SU-DHL-6 (cell line): ENCODE data around the gene FAM227B.

Experiments used
- H2AFZ ChIP-seq: fragments of 200-600 bp; sonication (generic); 2 replicates; pipeline ENCODE4 v1.6.1; 2014; ENCODE audit warnings: low read depth, mild to moderate bottlenecking, moderate library complexity, mixed read lengths, antibody characterized with exemption, low read length; ENCODE audit not compliant: severe bottlenecking
- H3F3A ChIP-seq: fragments of 200-600 bp; shearing (Covaris generic); 2 replicates; pipeline ENCODE4 v1.6.0; 2016; ENCODE audit warnings: antibody characterized with exemption, mild to moderate bottlenecking; ENCODE audit not compliant: insufficient read depth
- H3K27ac ChIP-seq: fragments of 200-600 bp; sonication (generic); 2 replicates; pipeline ENCODE4 v1.5.1; 2016; ENCODE audit warnings: low read depth, mild to moderate bottlenecking, low read length, moderate library complexity, mixed read lengths
- H3K27me3 ChIP-seq: fragments of 200-600 bp; sonication (generic), shearing (Covaris generic); 2 replicates; pipeline ENCODE4 v1.6.0; 2014; ENCODE audit warnings: mild to moderate bottlenecking, low read length
- H3K36me3 ChIP-seq: fragments of 200-600 bp; sonication (generic); 2 replicates; pipeline ENCODE4 v1.6.1; 2014; ENCODE audit warnings: mild to moderate bottlenecking, low read length, mixed read lengths
- H3K4me2 ChIP-seq: fragments of 300-600, 200-600 bp; shearing (Covaris generic), sonication (generic); 2 replicates; pipeline ENCODE4 v1.6.0; 2014; ENCODE audit warnings: low read length, low read depth, mild to moderate bottlenecking; ENCODE audit not compliant: poor library complexity, severe bottlenecking
- H3K4me3 ChIP-seq: fragments of 200-600 bp; sonication (generic); 2 replicates; pipeline ENCODE4 v1.5.1; 2014; ENCODE audit warnings: antibody characterized with exemption, low read length, mild to moderate bottlenecking, mixed read lengths; ENCODE audit not compliant: insufficient read depth, poor library complexity, severe bottlenecking
- H3K79me2 ChIP-seq: fragments of 200-600 bp; sonication (generic); 2 replicates; pipeline ENCODE4 v1.6.1; 2014; ENCODE audit warnings: mild to moderate bottlenecking, low read length, moderate library complexity; ENCODE audit not compliant: insufficient read depth
- H3K9ac ChIP-seq: fragments of 200-600 bp; sonication (generic); 2 replicates; pipeline ENCODE4 v1.7.0; 2014; ENCODE audit warnings: mild to moderate bottlenecking, low read length
- H3K9me2 ChIP-seq: fragments of 200-600 bp; sonication (generic); replicated peaks from 2 replicates; pipeline ENCODE4 v1.6.1; 2014; ENCODE audit warnings: low read length; ENCODE audit not compliant: insufficient read depth
- H3K9me3 ChIP-seq: fragments of 200-600 bp; sonication (generic); 2 replicates; pipeline ENCODE4 v1.6.1; 2014; ENCODE audit warnings: low read length, mixed read lengths; ENCODE audit not compliant: insufficient read depth
- H4K20me1 ChIP-seq: fragments of 200-600 bp; sonication (generic); 2 replicates; pipeline ENCODE4 v1.6.1; 2014; ENCODE audit warnings: low read depth, mild to moderate bottlenecking, antibody characterized with exemption, low read length, moderate library complexity, mixed read lengths
- EZH2phosphoT487 ChIP-seq: fragments of 200-600 bp; sonication (generic), shearing (Covaris generic); conservative IDR thresholded peaks from 2 replicates; pipeline ENCODE4 v1.6.1; 2018; ENCODE audit warnings: mild to moderate bottlenecking, antibody characterized with exemption, low read length, moderate library complexity, mixed read lengths
- TF ChIP-seq, protein P1 (sequence below): fragments of 200-600 bp; sonication (generic); IDR thresholded peaks from one replicate; pipeline ENCODE4 v1.5.1; 2017; ENCODE audit warnings: antibody characterized with exemption, mild to moderate bottlenecking, low read length, moderate library complexity; ENCODE audit not compliant: insufficient read depth, poor library complexity, severe bottlenecking

FAM227B gene

DNA sequence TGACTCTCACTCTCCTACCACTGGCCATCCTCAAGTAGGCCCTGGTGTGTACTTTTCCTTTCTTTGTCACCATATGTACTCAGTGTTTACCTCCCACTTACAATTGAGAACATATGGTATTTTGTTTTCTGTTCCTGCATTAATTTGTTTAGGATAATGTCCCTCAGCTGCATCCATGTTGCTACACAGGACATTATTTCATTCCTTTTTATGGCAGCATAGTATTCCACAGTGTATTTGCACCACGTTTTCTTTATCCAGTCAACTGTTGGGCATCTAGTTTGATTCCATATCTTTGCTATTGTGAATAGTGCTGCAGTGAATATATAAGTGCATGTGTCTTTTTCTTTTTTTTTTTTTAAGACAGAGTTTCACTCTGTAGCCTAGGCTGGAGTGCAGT is 324.4 kb downstream of the FAM227B start:
- Histone ChIP-seq H3K9ac (no peak overlapping the region), H3K27me3 (no peaks in the 10 kb centered on the region), H2AFZ (no peak overlapping the region), H3K4me2 (no peak overlapping the region), H4K20me1 (no peaks in the 10 kb centered on the region), H3F3A (no peaks in the 10 kb centered on the region), H3K4me3 (no peak overlapping the region), H3K9me3 (no peaks in the 10 kb centered on the region), H3K79me2 (no peaks in the 10 kb centered on the region), H3K27ac (no peak overlapping the region), H3K9me2 (no peaks in the 10 kb centered on the region), H3K36me3 (no peaks in the 10 kb centered on the region)
- TF ChIP-seq EZH2phosphoT487, result no peak
- TF ChIP-seq, protein P1, sequence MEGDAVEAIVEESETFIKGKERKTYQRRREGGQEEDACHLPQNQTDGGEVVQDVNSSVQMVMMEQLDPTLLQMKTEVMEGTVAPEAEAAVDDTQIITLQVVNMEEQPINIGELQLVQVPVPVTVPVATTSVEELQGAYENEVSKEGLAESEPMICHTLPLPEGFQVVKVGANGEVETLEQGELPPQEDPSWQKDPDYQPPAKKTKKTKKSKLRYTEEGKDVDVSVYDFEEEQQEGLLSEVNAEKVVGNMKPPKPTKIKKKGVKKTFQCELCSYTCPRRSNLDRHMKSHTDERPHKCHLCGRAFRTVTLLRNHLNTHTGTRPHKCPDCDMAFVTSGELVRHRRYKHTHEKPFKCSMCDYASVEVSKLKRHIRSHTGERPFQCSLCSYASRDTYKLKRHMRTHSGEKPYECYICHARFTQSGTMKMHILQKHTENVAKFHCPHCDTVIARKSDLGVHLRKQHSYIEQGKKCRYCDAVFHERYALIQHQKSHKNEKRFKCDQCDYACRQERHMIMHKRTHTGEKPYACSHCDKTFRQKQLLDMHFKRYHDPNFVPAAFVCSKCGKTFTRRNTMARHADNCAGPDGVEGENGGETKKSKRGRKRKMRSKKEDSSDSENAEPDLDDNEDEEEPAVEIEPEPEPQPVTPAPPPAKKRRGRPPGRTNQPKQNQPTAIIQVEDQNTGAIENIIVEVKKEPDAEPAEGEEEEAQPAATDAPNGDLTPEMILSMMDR, result no peak

DNA sequence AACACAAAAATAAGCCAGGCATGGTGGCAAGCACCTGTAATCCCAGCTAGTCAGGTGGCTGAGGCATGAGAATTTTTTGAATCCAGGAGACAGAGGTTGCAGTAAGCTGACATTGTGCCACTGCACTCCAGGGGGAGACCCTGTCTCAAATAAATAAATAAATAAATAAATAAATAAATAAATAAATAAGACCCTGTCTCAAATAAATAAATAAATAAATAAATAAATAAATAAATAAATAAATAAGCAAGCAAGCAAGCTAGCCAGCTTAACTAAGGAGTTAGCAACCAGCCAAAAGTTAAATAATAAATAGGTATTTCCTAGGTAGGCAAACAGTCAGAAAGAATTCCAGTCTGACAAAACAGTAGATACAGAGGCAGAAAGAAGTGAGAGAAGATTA is 326.7 kb downstream of the FAM227B start:
- Histone ChIP-seq H3K9me3 (no peaks in the 10 kb centered on the region), H3K4me3 (no peak overlapping the region), H3K4me2 (no peak overlapping the region), H3K27ac (no peak overlapping the region), H3K36me3 (no peaks in the 10 kb centered on the region), H3K27me3 (no peaks in the 10 kb centered on the region), H2AFZ (no peak overlapping the region), H3F3A (no peaks in the 10 kb centered on the region), H3K9me2 (no peaks in the 10 kb centered on the region), H4K20me1 (no peaks in the 10 kb centered on the region), H3K79me2 (no peaks in the 10 kb centered on the region), H3K9ac (no peak overlapping the region)
- no peak for TF ChIP-seq EZH2phosphoT487
- TF ChIP-seq, protein P1, result no peak

DNA sequence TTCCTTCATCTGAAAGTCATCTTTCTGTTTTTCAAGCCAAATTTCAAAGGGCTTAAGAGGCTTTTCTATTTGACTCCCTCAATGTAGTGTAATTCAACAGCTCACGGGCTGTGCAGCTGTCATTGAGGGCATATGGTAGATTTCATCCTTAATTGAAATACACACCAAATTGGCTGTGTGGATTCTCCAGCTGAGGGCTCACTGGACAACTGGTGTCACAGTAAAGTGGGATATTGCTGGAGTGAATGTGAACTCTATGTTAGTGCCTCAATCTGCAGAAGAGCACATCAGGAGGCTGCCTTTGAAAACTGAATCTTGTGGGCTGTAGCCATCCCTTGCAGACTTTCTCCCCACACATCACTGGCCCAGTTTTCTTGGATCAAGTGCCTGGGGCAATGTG is 330.4 kb downstream of the FAM227B start:
- H3K27ac ChIP-seq, result no peak overlapping the region
- H3K4me3 ChIP-seq, result no peak overlapping the region
- H3K4me2 ChIP-seq, result no peak overlapping the region
- no peak overlapping the region for H3K9ac ChIP-seq
- H3K79me2 ChIP-seq, result no peaks in the 10 kb centered on the region
- H3K9me3 ChIP-seq, result no peaks in the 10 kb centered on the region
- no peaks in the 10 kb centered on the region for H3K9me2 ChIP-seq
- H3K27me3 ChIP-seq, result no peaks in the 10 kb centered on the region
- no peaks in the 10 kb centered on the region for H4K20me1 ChIP-seq
- TF ChIP-seq EZH2phosphoT487, result no peak
- TF ChIP-seq, protein P1, result no peak
- no peaks in the 10 kb centered on the region for H3F3A ChIP-seq
- H3K36me3 ChIP-seq, result no peaks in the 10 kb centered on the region
- H2AFZ ChIP-seq, result no peak overlapping the region
